Measurements from ENCODE around the gene PHF12. TPM values are rescaled to one million over a fixed set of nuclear protein-coding genes. Genes with fewer than 3 reads are reported as not detected.

Gene PHF12
- total and polyA plus RNA-seq, 10 donors = 16.2 to 118 (median 76.1) TPM

DNA sequence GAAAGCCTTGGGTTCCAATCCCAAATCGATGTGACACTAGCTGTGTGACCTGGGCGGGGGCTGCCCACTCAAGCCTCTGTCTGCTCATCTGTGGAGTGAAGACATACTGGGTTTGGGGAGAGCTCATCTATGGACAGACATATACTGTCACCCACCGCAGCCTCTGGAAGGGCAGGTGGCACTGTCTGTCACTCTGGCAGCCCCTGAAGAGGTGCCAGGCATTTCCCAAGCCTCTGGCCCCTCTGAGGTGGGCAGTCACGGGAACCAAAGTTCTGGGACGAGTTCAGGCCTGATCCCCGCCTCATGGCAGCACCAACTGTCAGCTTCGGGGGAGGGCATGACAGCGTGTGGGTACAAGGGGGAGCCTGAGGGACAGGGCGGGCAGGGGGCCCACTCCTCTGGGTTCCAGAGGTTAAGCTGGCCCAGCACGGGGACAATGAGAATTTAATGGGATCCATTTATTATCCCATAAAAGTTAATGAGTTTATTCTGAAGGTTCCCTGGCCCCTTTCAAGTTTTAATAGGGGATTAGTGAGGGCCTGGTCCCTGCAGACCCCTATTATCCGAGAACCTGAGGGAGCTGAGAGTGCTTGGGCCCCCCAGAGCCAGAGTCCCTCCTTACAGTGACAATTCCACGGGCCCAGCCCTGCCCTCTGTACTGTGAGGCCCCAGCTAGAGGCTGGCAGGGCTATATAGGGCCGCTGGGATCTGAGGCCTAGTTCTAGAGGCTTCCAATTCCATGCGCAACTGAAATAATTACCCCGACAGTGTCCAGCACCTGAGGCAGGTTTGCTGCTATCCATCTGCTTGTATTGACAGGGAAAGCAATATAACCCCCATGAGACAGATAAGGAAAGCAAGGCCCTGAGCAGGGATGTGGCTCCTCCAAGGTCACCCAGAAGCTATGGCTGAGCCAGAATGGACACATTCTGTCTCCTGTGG, 35.7 kb upstream of the PHF12 start:
- H3K36me3 ChIP-seq = no peaks in the 10 kb centered on the region
- WGBS, 5 donors = 85 to 91% (median 88%) methylated on average over 12 to 15 of the region's 15 CpGs
- peaks cover 12 to 25% (median 19%) of the 10 kb centered on the region in 6 donors for H3K4me1 ChIP-seq
- no peak overlapping the region for H3K27ac ChIP-seq
- intact Hi-C loops (cut with DNase I; ENCODE audit: low total_unique reads) = no loop called here
- H3K27me3 ChIP-seq (replicated peaks in 1 of 7) = peaks cover 0 to 36% (median 8%) of the 10 kb centered on the region in 7 donors
- TF ChIP-seq POLR2A (IDR thresholded peaks at IDR 0.05) (no peak), POLR2AphosphoS5 (IDR thresholded peaks at IDR 0.05) (no peak)
- TF ChIP-seq, protein P1, sequence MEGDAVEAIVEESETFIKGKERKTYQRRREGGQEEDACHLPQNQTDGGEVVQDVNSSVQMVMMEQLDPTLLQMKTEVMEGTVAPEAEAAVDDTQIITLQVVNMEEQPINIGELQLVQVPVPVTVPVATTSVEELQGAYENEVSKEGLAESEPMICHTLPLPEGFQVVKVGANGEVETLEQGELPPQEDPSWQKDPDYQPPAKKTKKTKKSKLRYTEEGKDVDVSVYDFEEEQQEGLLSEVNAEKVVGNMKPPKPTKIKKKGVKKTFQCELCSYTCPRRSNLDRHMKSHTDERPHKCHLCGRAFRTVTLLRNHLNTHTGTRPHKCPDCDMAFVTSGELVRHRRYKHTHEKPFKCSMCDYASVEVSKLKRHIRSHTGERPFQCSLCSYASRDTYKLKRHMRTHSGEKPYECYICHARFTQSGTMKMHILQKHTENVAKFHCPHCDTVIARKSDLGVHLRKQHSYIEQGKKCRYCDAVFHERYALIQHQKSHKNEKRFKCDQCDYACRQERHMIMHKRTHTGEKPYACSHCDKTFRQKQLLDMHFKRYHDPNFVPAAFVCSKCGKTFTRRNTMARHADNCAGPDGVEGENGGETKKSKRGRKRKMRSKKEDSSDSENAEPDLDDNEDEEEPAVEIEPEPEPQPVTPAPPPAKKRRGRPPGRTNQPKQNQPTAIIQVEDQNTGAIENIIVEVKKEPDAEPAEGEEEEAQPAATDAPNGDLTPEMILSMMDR (IDR thresholded peaks at IDR 0.05 in 8 of 11, conservative IDR thresholded peaks at IDR 0.05 in 3 of 11) = no peak
- H3K4me3 ChIP-seq = no peak overlapping the region
- H3K9me3 ChIP-seq = no peaks in the 10 kb centered on the region
- DNase-seq = no peak

DNA sequence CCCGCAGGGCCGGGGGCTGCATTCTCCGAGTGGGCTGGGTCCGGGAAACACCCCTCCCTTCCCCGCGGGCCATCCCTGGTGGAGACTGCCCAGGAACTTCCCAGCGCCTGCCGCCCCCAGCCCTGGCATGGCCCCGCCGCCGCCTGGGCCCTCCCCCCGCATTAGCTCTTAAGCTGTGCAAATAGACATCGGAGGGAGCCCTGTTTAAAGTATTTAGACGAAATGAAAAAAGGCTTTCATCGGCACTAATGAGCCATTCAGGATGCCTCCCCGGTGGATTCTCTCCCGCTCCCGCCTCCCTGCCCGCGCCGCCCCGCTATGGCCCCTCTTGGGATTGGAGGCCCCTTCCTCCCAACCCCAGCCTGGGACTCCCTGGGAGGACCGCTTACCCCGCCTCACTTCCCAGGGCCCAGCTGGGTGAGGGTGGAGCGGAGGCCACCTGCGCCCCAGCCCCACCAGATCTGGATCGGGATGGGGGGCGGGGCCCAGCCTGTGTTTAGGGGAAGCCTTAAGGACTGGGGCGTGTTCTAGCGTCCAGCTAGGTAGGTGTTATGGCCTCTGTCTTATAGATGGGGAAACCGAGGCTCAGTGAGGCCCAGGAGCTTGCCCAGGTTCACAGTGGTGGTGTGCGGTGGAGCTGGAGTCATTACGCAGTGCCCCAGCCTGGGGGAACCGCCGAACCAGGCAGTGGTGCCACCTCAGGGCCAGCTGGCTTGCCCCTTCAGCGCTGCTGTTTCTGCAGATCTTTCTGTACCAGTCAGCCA, 34.8 kb upstream of the PHF12 start:
- Histone ChIP-seq H3K36me3 (no peaks in the 10 kb centered on the region), H3K27ac (no peak overlapping the region), H3K4me1 (peaks cover 14 to 34% (median 24%) of the 10 kb centered on the region in 6 donors), H3K27me3 (replicated peaks in 1 of 7) (peaks cover 0 to 29% (median 8%) of the 10 kb centered on the region in 7 donors), H3K4me3 (no peak overlapping the region), H3K9me3 (no peaks in the 10 kb centered on the region)
- intact Hi-C loops (cut with DNase I; ENCODE audit: low total_unique reads) = no loop called here
- 38 to 55% (median 52%) methylated on average over 19 to 36 of the region's 36 CpGs for WGBS, 5 donors
- no peak for DNase-seq
- TF ChIP-seq POLR2AphosphoS5 (IDR thresholded peaks at IDR 0.05) (no peak), POLR2A (IDR thresholded peaks at IDR 0.05) (no peak)
- TF ChIP-seq, protein P1 (IDR thresholded peaks at IDR 0.05 in 8 of 11, conservative IDR thresholded peaks at IDR 0.05 in 3 of 11) = no peak

DNA sequence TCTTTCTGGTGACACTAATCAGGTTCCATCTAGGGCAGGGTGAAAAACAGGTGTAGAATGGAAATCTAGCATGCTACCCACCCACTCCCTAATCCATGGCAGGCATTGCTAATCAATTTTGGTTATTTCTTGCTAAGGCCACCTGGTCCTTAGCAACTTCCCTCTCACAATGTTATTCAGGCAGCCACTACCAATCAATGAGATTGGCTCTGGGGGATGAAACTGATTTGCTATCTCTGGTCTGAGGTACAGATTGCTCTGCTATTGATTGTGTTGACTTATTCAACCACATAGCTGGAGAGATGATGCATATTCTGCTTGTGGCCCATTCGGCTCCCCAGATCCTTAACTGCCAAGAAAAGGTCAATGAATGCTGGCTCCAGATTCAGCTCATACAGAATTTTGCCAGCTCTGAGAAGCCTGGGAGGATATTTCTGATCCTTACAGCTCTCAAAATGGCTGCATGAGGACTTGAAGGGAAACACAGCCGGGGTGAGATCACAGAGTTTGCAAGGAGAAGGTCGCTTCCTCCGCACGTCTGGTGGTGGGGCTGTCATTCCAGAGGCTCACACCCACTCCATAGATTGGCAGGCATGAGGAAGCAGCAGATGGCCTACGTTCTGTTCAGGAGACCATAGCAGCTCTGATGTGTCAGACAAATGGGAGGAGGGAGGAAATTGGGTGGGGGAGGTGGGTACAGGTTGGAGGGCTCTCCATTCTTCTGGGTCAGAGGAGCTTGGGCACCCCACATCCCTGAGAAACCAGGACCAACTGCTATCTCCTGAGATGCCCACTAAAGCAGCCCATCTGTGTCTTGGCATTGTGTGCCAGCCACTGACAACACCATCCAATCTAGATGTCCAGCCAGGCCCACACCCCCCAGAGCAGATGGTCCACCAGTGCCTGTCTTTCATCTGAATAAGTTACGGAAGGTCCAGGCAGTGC, 32.2 kb upstream of the PHF12 start:
- H3K4me1 ChIP-seq = peaks cover 14 to 36% (median 24%) of the 10 kb centered on the region in 6 donors
- no peak for DNase-seq
- intact Hi-C loops (cut with DNase I; ENCODE audit: low total_unique reads) = no loop called here
- 63 to 75% (median 65%) methylated on average over 7 of the region's 7 CpGs for WGBS, 5 donors
- H3K4me3 ChIP-seq = no peak overlapping the region
- H3K9me3 ChIP-seq = no peaks in the 10 kb centered on the region
- TF ChIP-seq POLR2A (IDR thresholded peaks at IDR 0.05) = no peak
- TF ChIP-seq POLR2AphosphoS5 (IDR thresholded peaks at IDR 0.05) = no peak
- TF ChIP-seq, protein P1 (IDR thresholded peaks at IDR 0.05 in 8 of 11, conservative IDR thresholded peaks at IDR 0.05 in 3 of 11) = no peak
- H3K27me3 ChIP-seq (replicated peaks in 1 of 7) = peaks cover 0 to 29% (median 8%) of the 10 kb centered on the region in 7 donors
- H3K36me3 ChIP-seq = no peaks in the 10 kb centered on the region
- H3K27ac ChIP-seq = peak overlapping the region in 7 of 8 donors; percentile 65 to 93 (median 86)
